Renal cortical epithelial cell (primary cell): ENCODE measurements around the gene HMGCL. TPM values are rescaled to one million over a fixed set of nuclear protein-coding genes. Genes with fewer than 3 reads are reported as not detected.
"Not testable (repeated sequence)": the region's sequence is repeated elsewhere in the genome, so short reads cannot be mapped to it uniquely, and the experiment has no call there.

ENCODE experiments used
- DNase-seq: peaks from one replicate; pipeline ENCODE4 v3.0.0-alpha.2; 2011; ENCODE audit warnings: low read depth
- total RNA-seq: library from RNA; depleted of rRNA; stranded (reverse); fragments of >200 nt; gene quantifications from 2 replicates; pipeline ENCODE4 v1.2.3, GENCODE V29; 2014

HMGCL gene
- total RNA-seq, 1 donor from 2014 or later: 63.7 TPM

GRCh38 chr1:23798662-23799142 is 26.5 kb downstream of the HMGCL start:
- no peak for DNase-seq

GRCh38 chr1:23797478-23798448 is 27.5 kb downstream of the HMGCL start:
- DNase-seq: no peak

- DNase-seq: no peak
Measured at GRCh38 chr1:23796466-23797271, 28.6 kb downstream of the HMGCL start.

GRCh38 chr1:23795676-23796465 is 29.4 kb downstream of the HMGCL start:
- no peak for DNase-seq

- DNase-seq: not testable (repeated sequence)
Measured at GRCh38 chr1:23794732-23795182, 30.5 kb downstream of the HMGCL start.

GRCh38 chr1:23793861-23794731 is 31.1 kb downstream of the HMGCL start:
- DNase-seq: no peak

- DNase-seq: peak; percentile 44
Measured at GRCh38 chr1:23793018-23793781, 32.0 kb downstream of the HMGCL start.

- DNase-seq: no peak
Measured at GRCh38 chr1:23792151-23792945, 32.9 kb downstream of the HMGCL start.

- no peak for DNase-seq
Measured at GRCh38 chr1:23791516-23792047, 33.6 kb downstream of the HMGCL start.

- DNase-seq: peak; percentile 73
Measured at GRCh38 chr1:23790696-23791515, 34.3 kb downstream of the HMGCL start, which contains the start of gene LYPLA2. LYPLA2 (plus strand) TSS chr1:23791145; CDS start chr1:23792683, 1,538 bp downstream.

GRCh38 chr1:23788695-23789094 is 36.5 kb downstream of the HMGCL start:
- no peak for DNase-seq

- DNase-seq: no peak
Measured at GRCh38 chr1:23787701-23788100, 37.5 kb downstream of the HMGCL start.

- DNase-seq: no peak
Measured at GRCh38 chr1:23784846-23785245, 40.4 kb downstream of the HMGCL start.

GRCh38 chr1:23783141-23783540 is 42.1 kb downstream of the HMGCL start:
- not testable (repeated sequence) for DNase-seq

GRCh38 chr1:23779826-23780371 is 45.3 kb downstream of the HMGCL start:
- no peak for DNase-seq

GRCh38 chr1:23777979-23778814 is 47.0 kb downstream of the HMGCL start, which contains the start of gene PITHD1:
PITHD1 (plus strand) TSS chr1:23778418; CDS start chr1:23778516, 98 bp downstream.
- DNase-seq: peak; percentile 57
